ENCODE results near the gene HJURP. TPM values are rescaled to one million over a fixed set of nuclear protein-coding genes. Genes with fewer than 3 reads are reported as not detected.

HJURP gene
- total and polyA plus RNA-seq, 9 of the 15 experiments (the other 6 are each of a cell fraction or from before 2014, with no cell fraction given) = 13.8 to 102 (median 28.3) TPM

DNA sequence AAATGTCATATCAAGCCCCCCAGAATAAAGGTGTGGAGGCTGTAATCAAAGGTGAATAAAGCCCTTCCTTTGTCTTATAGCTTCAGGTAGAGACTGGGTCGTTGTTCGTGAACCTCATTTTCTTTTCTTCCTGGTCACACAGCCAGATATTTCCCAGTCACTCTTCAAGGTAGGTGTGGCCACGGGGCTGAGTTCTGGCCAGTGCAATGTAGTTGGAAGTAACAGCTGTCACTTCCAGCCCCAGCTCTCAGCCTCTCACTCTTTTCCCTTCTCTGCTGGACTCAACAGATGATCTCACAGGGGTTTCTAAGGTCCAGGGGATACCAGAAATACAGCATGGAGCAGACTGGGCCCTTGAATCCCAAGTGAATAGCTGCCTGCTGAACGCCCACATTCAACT lies 47.0 kb upstream of the HJURP start:
- Histone ChIP-seq H3K4me3 (no peak overlapping the region), H3K9ac (ENCODE audit: insufficient read depth in 1 of 2, low read depth in 2 of 2, low read length in 2 of 2) (no peak overlapping the region), H4K20me1 (replicated peaks; ENCODE audit: control insufficient read depth, insufficient read depth, low read length) (no peaks in the 10 kb centered on the region), H3K4me1 (replicated peaks in 1 of 2; ENCODE audit: control insufficient read depth in 2 of 2, insufficient read depth in 2 of 2, low read length in 2 of 2) (no peaks in the 10 kb centered on the region), H2AFZ (ENCODE audit: low read depth, low read length) (no peak overlapping the region), H3K9me1 (ENCODE audit: control insufficient read depth, insufficient read depth, low read length) (no peaks in the 10 kb centered on the region), H3K27me3 (ENCODE audit: control insufficient read depth in 2 of 2, insufficient read depth in 2 of 2, low read length in 2 of 2) (peaks cover 2 to 3% of the 10 kb centered on the region in 2 experiments; a peak in 4 of 5 replicates), H3K79me2 (ENCODE audit: control insufficient read depth, insufficient read depth, low read length) (no peaks in the 10 kb centered on the region), H3K36me3 (ENCODE audit: control insufficient read depth, insufficient read depth, low read length) (no peaks in the 10 kb centered on the region), H3K4me2 (ENCODE audit: insufficient read depth, low read length) (no peak overlapping the region), H3K27ac (ENCODE audit: extremely low read depth, low read depth, low read length) (no peak overlapping the region), H3K9me3 (replicated peaks; ENCODE audit: control insufficient read depth, insufficient read depth, low read depth, low read length) (no peaks in the 10 kb centered on the region)
- ChIA-PET CTCF (ENCODE audit: low intra/inter-chr PET ratio) (no interaction called here), POLR2A (interaction anchor here (1.1 kb wide), 1 partner anchor 12 kb away, joined by 3 read pairs; no protein-coding TSS in a partner anchor)
- BruUV-seq (replicated peaks) = no TSS peak
- ATAC-seq (no peak), DNase-seq (ENCODE audit: extremely low read depth in 1 of 4, low spot score in 3 of 4) (no peak), FAIRE-seq (no peak)
- in situ Hi-C loops (cut with MboI) (no loop called here), intact Hi-C loops (cut with micrococcal nuclease) (no loop called here)
- WGBS (ENCODE audit: insufficient coverage, low coverage, missing lambda C conversion rate) = 0% methylated on average over 4 of the region's 4 CpGs
- TF ChIP-seq, protein P1, sequence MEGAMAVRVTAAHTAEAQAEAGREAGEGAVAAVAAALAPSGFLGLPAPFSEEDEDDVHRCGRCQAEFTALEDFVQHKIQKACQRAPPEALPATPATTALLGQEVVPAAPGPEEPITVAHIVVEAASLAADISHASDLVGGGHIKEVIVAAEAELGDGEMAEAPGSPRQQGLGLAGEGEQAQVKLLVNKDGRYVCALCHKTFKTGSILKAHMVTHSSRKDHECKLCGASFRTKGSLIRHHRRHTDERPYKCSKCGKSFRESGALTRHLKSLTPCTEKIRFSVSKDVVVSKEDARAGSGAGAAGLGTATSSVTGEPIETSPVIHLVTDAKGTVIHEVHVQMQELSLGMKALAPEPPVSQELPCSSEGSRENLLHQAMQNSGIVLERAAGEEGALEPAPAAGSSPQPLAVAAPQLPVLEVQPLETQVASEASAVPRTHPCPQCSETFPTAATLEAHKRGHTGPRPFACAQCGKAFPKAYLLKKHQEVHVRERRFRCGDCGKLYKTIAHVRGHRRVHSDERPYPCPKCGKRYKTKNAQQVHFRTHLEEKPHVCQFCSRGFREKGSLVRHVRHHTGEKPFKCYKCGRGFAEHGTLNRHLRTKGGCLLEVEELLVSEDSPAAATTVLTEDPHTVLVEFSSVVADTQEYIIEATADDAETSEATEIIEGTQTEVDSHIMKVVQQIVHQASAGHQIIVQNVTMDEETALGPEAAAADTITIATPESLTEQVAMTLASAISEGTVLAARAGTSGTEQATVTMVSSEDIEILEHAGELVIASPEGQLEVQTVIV (CRISPR knock-in tag; IDR thresholded peaks at IDR 0.05; ENCODE audit: borderline replicate concordance) = no peak
- TF ChIP-seq TOE1 (IDR thresholded peaks at IDR 0.05; ENCODE audit: borderline replicate concordance) (no peak), TOE1 (CRISPR knock-in tag; IDR thresholded peaks at IDR 0.05; ENCODE audit: borderline replicate concordance, low read depth) (no peak), KLF1 (tag; IDR thresholded peaks at IDR 0.05) (no peak), ZNF316 (IDR thresholded peaks at IDR 0.05) (no peak), ZNF583 (CRISPR knock-in tag; IDR thresholded peaks at IDR 0.05) (no peak), SETDB1 (IDR thresholded peaks at IDR 0.05; ENCODE audit: low read length) (no peak), STAT5A (IDR thresholded peaks at IDR 0.05; ENCODE audit: borderline replicate concordance, low read length) (no peak), ZKSCAN1 (IDR thresholded peaks at IDR 0.05; ENCODE audit: low read depth, low read length) (no peak), GTF2E2 (tag; IDR thresholded peaks at IDR 0.05) (no peak)
- TF ChIP-seq, protein P2, sequence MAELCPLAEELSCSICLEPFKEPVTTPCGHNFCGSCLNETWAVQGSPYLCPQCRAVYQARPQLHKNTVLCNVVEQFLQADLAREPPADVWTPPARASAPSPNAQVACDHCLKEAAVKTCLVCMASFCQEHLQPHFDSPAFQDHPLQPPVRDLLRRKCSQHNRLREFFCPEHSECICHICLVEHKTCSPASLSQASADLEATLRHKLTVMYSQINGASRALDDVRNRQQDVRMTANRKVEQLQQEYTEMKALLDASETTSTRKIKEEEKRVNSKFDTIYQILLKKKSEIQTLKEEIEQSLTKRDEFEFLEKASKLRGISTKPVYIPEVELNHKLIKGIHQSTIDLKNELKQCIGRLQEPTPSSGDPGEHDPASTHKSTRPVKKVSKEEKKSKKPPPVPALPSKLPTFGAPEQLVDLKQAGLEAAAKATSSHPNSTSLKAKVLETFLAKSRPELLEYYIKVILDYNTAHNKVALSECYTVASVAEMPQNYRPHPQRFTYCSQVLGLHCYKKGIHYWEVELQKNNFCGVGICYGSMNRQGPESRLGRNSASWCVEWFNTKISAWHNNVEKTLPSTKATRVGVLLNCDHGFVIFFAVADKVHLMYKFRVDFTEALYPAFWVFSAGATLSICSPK (IDR thresholded peaks at IDR 0.05; ENCODE audit: borderline replicate concordance) = no peak
- TF ChIP-seq, protein P3, sequence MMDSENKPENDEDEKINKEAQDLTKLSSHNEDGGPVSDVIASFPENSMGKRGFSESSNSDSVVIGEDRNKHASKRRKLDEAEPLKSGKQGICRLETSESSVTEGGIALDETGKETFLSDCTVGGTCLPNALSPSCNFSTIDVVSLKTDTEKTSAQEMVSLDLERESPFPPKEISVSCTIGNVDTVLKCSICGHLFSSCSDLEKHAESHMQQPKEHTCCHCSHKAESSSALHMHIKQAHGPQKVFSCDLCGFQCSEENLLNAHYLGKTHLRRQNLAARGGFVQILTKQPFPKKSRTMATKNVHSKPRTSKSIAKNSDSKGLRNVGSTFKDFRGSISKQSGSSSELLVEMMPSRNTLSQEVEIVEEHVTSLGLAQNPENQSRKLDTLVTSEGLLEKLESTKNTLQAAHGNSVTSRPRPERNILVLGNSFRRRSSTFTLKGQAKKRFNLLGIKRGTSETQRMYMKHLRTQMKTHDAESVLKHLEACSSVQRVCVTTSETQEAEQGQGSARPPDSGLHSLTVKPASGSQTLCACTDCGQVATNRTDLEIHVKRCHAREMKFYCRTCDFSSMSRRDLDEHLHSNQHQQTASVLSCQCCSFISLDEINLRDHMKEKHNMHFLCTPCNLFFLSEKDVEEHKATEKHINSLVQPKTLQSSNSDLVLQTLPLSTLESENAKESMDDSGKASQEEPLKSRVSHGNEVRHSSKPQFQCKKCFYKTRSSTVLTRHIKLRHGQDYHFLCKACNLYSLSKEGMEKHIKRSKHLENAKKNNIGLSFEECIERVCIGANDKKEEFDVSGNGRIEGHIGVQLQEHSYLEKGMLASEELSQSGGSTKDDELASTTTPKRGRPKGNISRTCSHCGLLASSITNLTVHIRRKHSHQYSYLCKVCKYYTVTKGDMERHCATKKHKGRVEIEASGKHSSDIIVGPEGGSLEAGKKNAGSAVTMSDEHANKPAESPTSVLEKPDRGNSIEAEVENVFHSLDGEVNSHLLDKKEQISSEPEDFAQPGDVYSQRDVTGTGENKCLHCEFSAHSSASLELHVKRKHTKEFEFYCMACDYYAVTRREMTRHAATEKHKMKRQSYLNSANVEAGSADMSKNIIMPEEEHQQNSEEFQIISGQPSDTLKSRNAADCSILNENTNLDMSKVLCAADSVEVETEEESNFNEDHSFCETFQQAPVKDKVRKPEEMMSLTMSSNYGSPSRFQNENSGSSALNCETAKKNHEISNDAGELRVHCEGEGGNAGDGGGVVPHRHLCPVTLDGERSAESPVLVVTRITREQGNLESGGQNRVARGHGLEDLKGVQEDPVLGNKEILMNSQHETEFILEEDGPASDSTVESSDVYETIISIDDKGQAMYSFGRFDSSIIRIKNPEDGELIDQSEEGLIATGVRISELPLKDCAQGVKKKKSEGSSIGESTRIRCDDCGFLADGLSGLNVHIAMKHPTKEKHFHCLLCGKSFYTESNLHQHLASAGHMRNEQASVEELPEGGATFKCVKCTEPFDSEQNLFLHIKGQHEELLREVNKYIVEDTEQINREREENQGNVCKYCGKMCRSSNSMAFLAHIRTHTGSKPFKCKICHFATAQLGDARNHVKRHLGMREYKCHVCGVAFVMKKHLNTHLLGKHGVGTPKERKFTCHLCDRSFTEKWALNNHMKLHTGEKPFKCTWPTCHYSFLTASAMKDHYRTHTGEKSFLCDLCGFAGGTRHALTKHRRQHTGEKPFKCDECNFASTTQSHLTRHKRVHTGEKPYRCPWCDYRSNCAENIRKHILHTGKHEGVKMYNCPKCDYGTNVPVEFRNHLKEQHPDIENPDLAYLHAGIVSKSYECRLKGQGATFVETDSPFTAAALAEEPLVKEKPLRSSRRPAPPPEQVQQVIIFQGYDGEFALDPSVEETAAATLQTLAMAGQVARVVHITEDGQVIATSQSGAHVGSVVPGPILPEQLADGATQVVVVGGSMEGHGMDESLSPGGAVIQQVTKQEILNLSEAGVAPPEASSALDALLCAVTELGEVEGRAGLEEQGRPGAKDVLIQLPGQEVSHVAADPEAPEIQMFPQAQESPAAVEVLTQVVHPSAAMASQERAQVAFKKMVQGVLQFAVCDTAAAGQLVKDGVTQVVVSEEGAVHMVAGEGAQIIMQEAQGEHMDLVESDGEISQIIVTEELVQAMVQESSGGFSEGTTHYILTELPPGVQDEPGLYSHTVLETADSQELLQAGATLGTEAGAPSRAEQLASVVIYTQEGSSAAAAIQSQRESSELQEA (IDR thresholded peaks at IDR 0.05; ENCODE audit: low read depth) = no peak

Data from K562 (cell line).